H1 (cell line): Measurements from ENCODE around the gene TM9SF2. TPM values are rescaled to one million over a fixed set of nuclear protein-coding genes. Genes with fewer than 3 reads are reported as not detected.

Experiments
- ASH2L ChIP-seq: fragments of 200-600, 300-600 bp; sonication (generic); IDR thresholded peaks from one replicate; pipeline ENCODE4 v1.7.1; 2017; ENCODE audit warnings: low read length
- BACH1 ChIP-seq: IDR thresholded peaks from 2 replicates; pipeline ENCODE4 v1.6.1; 2012; ENCODE audit warnings: low read length, improper control_type of control experiment
- CHD7 ChIP-seq: fragments of 300-600 bp; sonication (generic); IDR thresholded peaks from 2 replicates; pipeline ENCODE4 v1.7.1; 2012; ENCODE audit warnings: low read length, moderate library complexity, mild to moderate bottlenecking, inconsistent platforms; ENCODE audit not compliant: insufficient replicate concordance
- HDAC2 ChIP-seq, 2 experiments: fragments of 300-600 bp in 1 of 2; sonication (generic) in 1 of 2; IDR thresholded peaks; 2 replicates each; pipeline ENCODE4 v1.6.1; 2011 to 2012; ENCODE audit warnings: low read depth in 2 of 2, low read length in 2 of 2, mild to moderate bottlenecking in 2 of 2, moderate library complexity in 2 of 2, borderline replicate concordance in 1 of 2, inconsistent platforms in 1 of 2
- RAD21 ChIP-seq, 2 experiments: IDR thresholded peaks in 1 of 2; conservative IDR thresholded peaks in 1 of 2; 2 replicates each; pipeline ENCODE4 v1.6.1; 2011; ENCODE audit warnings: low read depth in 2 of 2, low read length in 2 of 2, improper control_type of control experiment in 1 of 2, inconsistent platforms in 1 of 2, mild to moderate bottlenecking in 1 of 2, moderate library complexity in 1 of 2
- TBP ChIP-seq: IDR thresholded peaks from 2 replicates; pipeline ENCODE4 v1.6.1; 2011; ENCODE audit warnings: low read depth, low read length, improper control_type of control experiment
- YY1 ChIP-seq: IDR thresholded peaks from 2 replicates; pipeline ENCODE4 v1.6.1; 2011; ENCODE audit warnings: low read depth, mild to moderate bottlenecking, low read length
- polyA plus RNA-seq, 7 experiments: library from polyadenylated mRNA; depleted of rRNA in 3 of 7; stranded (reverse) in 5 of 7; unstranded in 2 of 7; fragments of >200 nt in 5 of 7; fragments of 200-250 nt in 2 of 7; gene quantifications; 1 replicate in 5 of 7; 2 replicates in 1 of 7; 4 replicates in 1 of 7; pipeline versions ENCODE4 v1.2.1 to v1.2.3, GENCODE V29; 2011 to 2013; ENCODE audit warnings: missing spikeins in 2 of 7, mixed read lengths in 2 of 7
- total RNA-seq: library from RNA; stranded (reverse); fragmentation: NEBNext Ultra II Directional; extraction: Animal tissue kit (Norgen Biotek cat#: 25700); gene quantifications from 2 replicates; pipeline ENCODE4 v1.2.1, GENCODE V29; 2021

Gene TM9SF2
- total and polyA plus RNA-seq, 2 of the 8 experiments (the other 6 are each of a cell fraction or from before 2014, with no cell fraction given) = 68.0 to 101 TPM

GRCh38 chr13:99587021-99587420 is 85.7 kb downstream of the TM9SF2 start (continued):
- TF ChIP-seq CHD7 (no peak), TBP (no peak), RAD21 (IDR thresholded peaks at IDR 0.05 in 1 of 2, conservative IDR thresholded peaks at IDR 0.05 in 1 of 2; ENCODE audit: low read depth in 2 of 2, low read length in 2 of 2) (no peak), BACH1 (no peak), HDAC2 (IDR thresholded peaks at IDR 0.05; ENCODE audit: borderline replicate concordance in 1 of 2, low read depth in 2 of 2, low read length in 2 of 2) (no peak), YY1 (no peak), ASH2L (no peak)
